ENCODE measurements around the gene MKX. TPM values are rescaled to one million over a fixed set of nuclear protein-coding genes. Genes with fewer than 3 reads are reported as not detected.

MKX gene
- total and polyA plus RNA-seq, 7 donors, result 0.01 to 0.24 (median 0.07) TPM; not detected in 1

DNA sequence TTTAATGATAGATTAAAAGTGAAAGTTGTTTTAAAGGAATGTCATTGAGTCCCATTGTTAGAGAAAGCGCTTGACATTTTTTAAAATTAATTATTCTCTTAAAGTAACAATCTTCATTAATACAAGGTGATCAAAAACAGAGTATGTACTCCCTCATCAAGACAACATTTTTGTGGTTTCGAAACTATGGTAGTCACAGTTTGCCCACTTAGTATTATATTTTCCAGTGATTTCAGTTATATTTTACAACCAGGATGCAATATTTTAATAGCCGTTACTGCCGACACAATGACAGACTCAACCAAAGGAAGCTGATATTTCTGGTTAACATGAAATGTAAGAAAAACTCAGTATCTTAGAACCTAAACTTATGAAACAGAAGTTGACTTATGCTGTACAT lies 31.3 kb downstream of the MKX start:
- H3K4me3 ChIP-seq, result peak overlapping the region; percentile 53
- H3K27ac ChIP-seq, result no peak overlapping the region
- DNase-seq, result no peak
- no peaks in the 10 kb centered on the region for H3K36me3 ChIP-seq (ENCODE audit: insufficient read depth in 1 of 2, low read depth in 1 of 2)
- intact Hi-C loops (cut with DNase I), result no loop called here
- no peak for ATAC-seq
- H3K4me1 ChIP-seq, result peaks cover 26% of the 10 kb centered on the region
- TF ChIP-seq, protein P1, sequence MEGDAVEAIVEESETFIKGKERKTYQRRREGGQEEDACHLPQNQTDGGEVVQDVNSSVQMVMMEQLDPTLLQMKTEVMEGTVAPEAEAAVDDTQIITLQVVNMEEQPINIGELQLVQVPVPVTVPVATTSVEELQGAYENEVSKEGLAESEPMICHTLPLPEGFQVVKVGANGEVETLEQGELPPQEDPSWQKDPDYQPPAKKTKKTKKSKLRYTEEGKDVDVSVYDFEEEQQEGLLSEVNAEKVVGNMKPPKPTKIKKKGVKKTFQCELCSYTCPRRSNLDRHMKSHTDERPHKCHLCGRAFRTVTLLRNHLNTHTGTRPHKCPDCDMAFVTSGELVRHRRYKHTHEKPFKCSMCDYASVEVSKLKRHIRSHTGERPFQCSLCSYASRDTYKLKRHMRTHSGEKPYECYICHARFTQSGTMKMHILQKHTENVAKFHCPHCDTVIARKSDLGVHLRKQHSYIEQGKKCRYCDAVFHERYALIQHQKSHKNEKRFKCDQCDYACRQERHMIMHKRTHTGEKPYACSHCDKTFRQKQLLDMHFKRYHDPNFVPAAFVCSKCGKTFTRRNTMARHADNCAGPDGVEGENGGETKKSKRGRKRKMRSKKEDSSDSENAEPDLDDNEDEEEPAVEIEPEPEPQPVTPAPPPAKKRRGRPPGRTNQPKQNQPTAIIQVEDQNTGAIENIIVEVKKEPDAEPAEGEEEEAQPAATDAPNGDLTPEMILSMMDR (IDR thresholded peaks at IDR 0.05), result no peak
- no peaks in the 10 kb centered on the region for H3K9me3 ChIP-seq
- WGBS, 3 donors, result 37 to 70% (median 39%) methylated on average over 4 of the region's 4 CpGs
- no peaks in the 10 kb centered on the region for H3K27me3 ChIP-seq (ENCODE audit: insufficient read depth in 3 of 3, low read length in 2 of 3)

DNA sequence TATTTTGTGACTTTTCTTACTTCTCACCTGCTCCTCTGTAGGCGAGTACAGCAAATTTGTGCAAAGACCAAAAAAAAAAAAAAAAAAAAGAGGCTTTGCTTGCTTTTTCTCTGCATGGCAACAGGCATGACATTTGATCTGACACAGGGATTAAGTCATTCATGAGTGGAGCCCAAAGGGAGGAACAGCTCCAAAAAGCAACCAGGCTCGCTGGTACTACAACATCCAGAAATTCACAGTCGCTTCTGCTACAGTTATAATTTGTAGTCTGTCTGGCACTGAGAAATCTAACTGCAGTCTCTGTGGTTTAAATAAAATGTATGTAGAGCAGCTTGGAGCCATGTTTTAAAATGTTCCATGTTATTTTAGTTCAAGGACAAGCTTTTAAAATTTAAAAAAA lies 31.7 kb downstream of the MKX start:
- H3K4me3 ChIP-seq, result peak overlapping the region; percentile 53
- peak; percentile 43 to 85 (median 64) for ATAC-seq
- TF ChIP-seq, protein P1 (IDR thresholded peaks at IDR 0.05), result no peak
- no peak overlapping the region for H3K27ac ChIP-seq
- no peaks in the 10 kb centered on the region for H3K9me3 ChIP-seq
- H3K27me3 ChIP-seq (ENCODE audit: insufficient read depth in 3 of 3, low read length in 2 of 3), result no peaks in the 10 kb centered on the region
- intact Hi-C loops (cut with DNase I), result no loop called here
- peaks cover 26% of the 10 kb centered on the region for H3K4me1 ChIP-seq
- 15 to 20% (median 20%) methylated on average over 3 of the region's 3 CpGs for WGBS, 3 donors
- DNase-seq, result no peak
- no peaks in the 10 kb centered on the region for H3K36me3 ChIP-seq (ENCODE audit: insufficient read depth in 1 of 2, low read depth in 1 of 2)

DNA sequence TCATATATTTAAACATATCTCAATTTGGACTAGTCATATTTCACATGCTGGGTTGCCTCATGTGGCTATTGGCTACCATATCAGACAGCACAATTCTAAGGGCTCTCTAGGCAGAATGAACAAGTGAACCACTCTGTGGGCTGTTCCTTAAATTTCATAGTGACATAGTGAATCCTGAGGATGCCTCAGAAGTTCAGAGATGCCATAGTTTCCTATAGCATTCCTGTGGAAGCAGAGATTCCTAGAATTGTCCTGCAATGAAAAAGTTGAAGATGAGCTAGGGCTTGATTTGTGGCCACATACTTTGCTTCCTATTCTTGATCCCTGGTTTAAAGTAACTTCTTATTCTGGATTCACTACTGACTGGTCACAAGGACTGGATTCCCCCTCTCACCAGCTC lies 35.6 kb downstream of the MKX start:
- H3K4me3 ChIP-seq, result no peak overlapping the region
- H3K9me3 ChIP-seq, result no peaks in the 10 kb centered on the region
- TF ChIP-seq, protein P1 (IDR thresholded peaks at IDR 0.05), result no peak
- peaks cover 16% of the 10 kb centered on the region for H3K4me1 ChIP-seq
- no peaks in the 10 kb centered on the region for H3K36me3 ChIP-seq (ENCODE audit: insufficient read depth in 1 of 2, low read depth in 1 of 2)
- H3K27ac ChIP-seq, result no peak overlapping the region
- no peak for ATAC-seq
- no peaks in the 10 kb centered on the region for H3K27me3 ChIP-seq (ENCODE audit: insufficient read depth in 3 of 3, low read length in 2 of 3)
- intact Hi-C loops (cut with DNase I), result no loop called here
- DNase-seq, result no peak

DNA sequence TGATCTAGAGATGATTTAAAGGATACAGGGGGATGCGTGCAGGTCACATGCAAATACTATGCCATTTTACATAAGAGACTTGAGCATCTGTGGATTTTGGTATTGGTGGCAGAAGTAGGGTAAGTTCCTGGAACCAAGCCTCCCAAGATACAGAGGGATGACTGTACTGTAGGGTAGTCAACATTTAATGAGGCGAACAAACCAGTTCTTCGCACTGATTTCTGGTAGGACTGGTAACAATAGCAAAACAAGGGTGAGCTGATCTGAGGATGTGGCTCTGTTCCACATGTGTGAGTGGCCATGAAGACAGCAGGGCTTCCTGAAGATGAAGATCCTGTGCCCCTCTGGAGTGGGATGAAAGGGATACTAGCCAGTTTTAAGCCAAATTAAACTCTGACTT lies 36.3 kb downstream of the MKX start:
- WGBS, 3 donors, result 86 to 93% (median 92%) methylated on average over 3 of the region's 3 CpGs
- no peak overlapping the region for H3K4me3 ChIP-seq
- TF ChIP-seq, protein P1 (IDR thresholded peaks at IDR 0.05), result no peak
- intact Hi-C loops (cut with DNase I), result no loop called here
- peaks cover 8% of the 10 kb centered on the region for H3K4me1 ChIP-seq
- no peaks in the 10 kb centered on the region for H3K36me3 ChIP-seq (ENCODE audit: insufficient read depth in 1 of 2, low read depth in 1 of 2)
- H3K27me3 ChIP-seq (ENCODE audit: insufficient read depth in 3 of 3, low read length in 2 of 3), result no peaks in the 10 kb centered on the region
- ATAC-seq (no peak), DNase-seq (no peak)
- no peaks in the 10 kb centered on the region for H3K9me3 ChIP-seq
- no peak overlapping the region for H3K27ac ChIP-seq

DNA sequence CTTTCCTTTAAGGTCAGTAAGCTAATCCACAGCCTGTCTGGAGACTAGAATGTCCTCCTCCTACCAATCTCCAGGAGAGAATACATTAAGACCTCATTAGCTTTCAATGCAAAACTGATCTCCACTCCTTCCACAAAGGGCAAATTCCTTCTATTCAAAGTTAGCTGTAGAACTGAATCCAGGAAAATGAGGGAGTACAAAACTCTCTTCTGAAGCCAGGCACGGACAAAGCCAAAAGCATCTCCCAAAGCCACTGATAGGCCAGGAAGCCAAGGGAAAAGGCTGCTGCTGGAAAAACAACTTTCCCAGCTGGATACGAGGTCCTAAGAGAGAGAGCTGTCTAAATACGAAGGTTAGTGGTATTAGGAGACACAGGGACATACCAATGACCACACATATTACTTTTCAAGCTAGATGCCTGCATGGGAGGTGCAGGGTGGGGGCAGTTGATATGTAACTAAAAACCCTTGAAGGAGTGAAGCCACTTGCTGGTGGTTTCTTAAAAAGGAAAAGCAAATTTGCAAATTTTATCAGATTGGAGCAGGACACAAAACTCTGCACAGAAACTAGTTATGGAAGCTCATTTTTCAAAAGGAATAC lies 43.6 kb downstream of the MKX start:
- TF ChIP-seq, protein P1 (IDR thresholded peaks at IDR 0.05), result no peak
- no peaks in the 10 kb centered on the region for H3K36me3 ChIP-seq (ENCODE audit: insufficient read depth in 1 of 2, low read depth in 1 of 2)
- H3K27me3 ChIP-seq (ENCODE audit: insufficient read depth in 3 of 3, low read length in 2 of 3), result no peaks in the 10 kb centered on the region
- DNase-seq, result no peak
- intact Hi-C loops (cut with DNase I), result no loop called here
- no peak for ATAC-seq
- no peak overlapping the region for H3K4me3 ChIP-seq
- H3K4me1 ChIP-seq, result no peaks in the 10 kb centered on the region
- 27 to 40% (median 31%) methylated on average over 3 of the region's 3 CpGs for WGBS, 3 donors
- no peak overlapping the region for H3K27ac ChIP-seq
- no peaks in the 10 kb centered on the region for H3K9me3 ChIP-seq
